ENCODE measurements around the gene LRRC10B. TPM values are rescaled to one million over a fixed set of nuclear protein-coding genes. Genes with fewer than 3 reads are reported as not detected.

LRRC10B gene
- total RNA-seq, 4 donors from 2014 or later, result 0.45 to 1.4 (median 1.1) TPM

GRCh38 chr11:61555978-61556377 lies 47.4 kb downstream of the LRRC10B start:
- Histone ChIP-seq H3K9me3 (no peaks in the 10 kb centered on the region), H3K27me3 (peaks cover 94% of the 10 kb centered on the region), H3K4me3 (no peak overlapping the region), H3K36me3 (no peaks in the 10 kb centered on the region), H3K4me1 (peaks cover 0 to 19% (median 0%) of the 10 kb centered on the region in 3 donors), H3K27ac (no peak overlapping the region)
- no CpG with 5 or more reads among the region's 10 CpGs for WGBS, 2 donors (ENCODE audit: low coverage in 1 of 2)
- ATAC-seq, result no peak
- TF ChIP-seq POLR2AphosphoS5 (IDR thresholded peaks at IDR 0.05), result no peak
- TF ChIP-seq EP300 (IDR thresholded peaks at IDR 0.05), result no peak
- TF ChIP-seq POLR2A (IDR thresholded peaks at IDR 0.05), result no peak
- no peak for TF ChIP-seq CTCF (IDR thresholded peaks at IDR 0.05)

- Histone ChIP-seq H3K4me3 (no peak overlapping the region), H3K36me3 (no peaks in the 10 kb centered on the region), H3K27ac (no peak overlapping the region), H3K27me3 (peaks cover 88% of the 10 kb centered on the region), H3K4me1 (peaks cover 0 to 18% (median 0%) of the 10 kb centered on the region in 3 donors), H3K9me3 (no peaks in the 10 kb centered on the region)
- no peak for TF ChIP-seq EP300 (IDR thresholded peaks at IDR 0.05)
- TF ChIP-seq CTCF (IDR thresholded peaks at IDR 0.05), result no peak
- no peak for TF ChIP-seq POLR2AphosphoS5 (IDR thresholded peaks at IDR 0.05)
- TF ChIP-seq POLR2A (IDR thresholded peaks at IDR 0.05), result no peak
- 67% methylated on average over 2 of the region's 3 CpGs; no CpG with 5 or more reads in 1 of the 2 donors for WGBS, 2 donors (ENCODE audit: low coverage in 1 of 2)
- no peak for ATAC-seq
Measured at GRCh38 chr11:61556621-61557020, 48.1 kb downstream of the LRRC10B start.

Small RNA genes lying within 50 kb of the gene (small RNA-seq; reads per million reads assigned to genes)
- gene MIR4488, result 0 reads per million in 4 donors

Other genes starting within 250 kb of the LRRC10B start
- gene VWCE, start 213.4 kb upstream of the LRRC10B start, total RNA-seq, result 1 to 10 TPM in 1 of 4 donors, under 1 TPM in 2, not detected in 1; 0.78 to 1.0 (median 0.94) TPM
- 100 to 1,000 TPM; 139 to 159 (median 140) TPM for gene DDB1, start 175.6 kb upstream of the LRRC10B start, total RNA-seq
- 10 to 100 TPM in 3 of 4 donors, 1 to 10 TPM in 1; 9.4 to 15.1 (median 13.4) TPM for gene TKFC, start 175.5 kb upstream of the LRRC10B start, total RNA-seq
- 10 to 100 TPM; 23.3 to 44.0 (median 33.4) TPM for gene CYB561A3, start 146.9 kb upstream of the LRRC10B start, total RNA-seq
- gene TMEM138, start 146.4 kb upstream of the LRRC10B start, total RNA-seq, result 10 to 100 TPM; 18.3 to 37.0 (median 21.7) TPM
- gene TMEM216, start 116.2 kb upstream of the LRRC10B start, total RNA-seq, result 1 to 10 TPM; 8.9 to 9.4 (median 9.0) TPM
- gene CPSF7, start 78.8 kb upstream of the LRRC10B start, total RNA-seq, result 10 to 100 TPM; 36.6 to 50.4 (median 43.7) TPM
- 10 to 100 TPM; 32.5 to 71.1 (median 48.3) TPM for gene SDHAF2, start 78.6 kb upstream of the LRRC10B start, total RNA-seq
- 1 to 10 TPM; 1.8 to 3.7 (median 3.1) TPM for gene SYT7, start 72.3 kb downstream of the LRRC10B start, total RNA-seq
- gene DAGLA, start 171.6 kb downstream of the LRRC10B start, total RNA-seq, result 1 to 10 TPM; 1.5 to 5.6 (median 3.4) TPM
- under 1 TPM; 0.10 to 0.78 (median 0.19) TPM for gene MYRF, start 243.9 kb downstream of the LRRC10B start, total RNA-seq

Measured in gastroesophageal sphincter (tissue), 4 donors.